ENCODE data around the gene MTM1. TPM values are rescaled to one million over a fixed set of nuclear protein-coding genes. Genes with fewer than 3 reads are reported as not detected.

Gene MTM1
- total and polyA plus RNA-seq, 9 of the 15 experiments (the other 6 are each of a cell fraction or from before 2014, with no cell fraction given), result 5.6 to 13.3 (median 9.5) TPM

DNA sequence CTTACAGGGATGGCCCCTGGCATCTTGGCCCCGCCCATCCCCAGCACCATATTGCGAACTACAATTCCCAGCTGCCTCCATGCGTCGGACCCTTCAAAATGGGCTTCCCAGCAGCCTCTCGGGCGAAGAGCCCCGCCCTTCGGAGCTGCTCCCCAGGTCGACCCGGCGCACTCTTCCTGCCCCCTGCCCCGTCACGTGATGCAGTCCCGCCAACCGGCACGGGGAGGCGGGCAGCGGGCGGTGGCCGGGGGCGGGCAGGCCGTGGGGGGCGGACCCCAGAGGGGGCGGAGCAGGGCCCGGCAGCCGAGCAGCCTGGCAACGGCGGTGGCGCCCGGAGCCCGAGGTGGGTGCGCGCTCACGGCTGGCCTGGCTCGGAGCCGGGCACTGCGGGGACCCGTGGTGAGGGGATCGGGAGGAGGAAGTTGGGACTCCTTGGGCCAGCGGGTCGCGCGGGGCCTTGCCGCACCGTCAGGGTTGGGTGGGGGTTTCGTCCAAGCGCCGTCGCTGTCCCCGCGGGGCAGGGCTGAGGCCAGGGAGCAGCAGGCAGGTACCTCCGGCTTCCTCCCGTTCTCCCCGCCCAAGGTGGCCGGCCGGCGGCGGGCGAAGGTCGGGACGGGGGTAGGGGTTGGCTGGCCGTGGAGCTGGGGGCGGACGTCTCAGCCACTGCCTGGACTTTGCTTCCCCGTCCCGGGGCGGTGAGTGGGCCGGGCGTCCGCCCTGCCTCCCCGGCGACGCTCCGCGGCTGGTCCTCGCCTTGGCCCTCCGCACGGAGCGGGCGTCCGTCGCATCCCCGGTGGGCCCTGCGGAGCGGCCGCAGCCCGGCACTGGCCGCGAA lies at the start of gene MTM1 (continued):
- TF ChIP-seq, protein P1, sequence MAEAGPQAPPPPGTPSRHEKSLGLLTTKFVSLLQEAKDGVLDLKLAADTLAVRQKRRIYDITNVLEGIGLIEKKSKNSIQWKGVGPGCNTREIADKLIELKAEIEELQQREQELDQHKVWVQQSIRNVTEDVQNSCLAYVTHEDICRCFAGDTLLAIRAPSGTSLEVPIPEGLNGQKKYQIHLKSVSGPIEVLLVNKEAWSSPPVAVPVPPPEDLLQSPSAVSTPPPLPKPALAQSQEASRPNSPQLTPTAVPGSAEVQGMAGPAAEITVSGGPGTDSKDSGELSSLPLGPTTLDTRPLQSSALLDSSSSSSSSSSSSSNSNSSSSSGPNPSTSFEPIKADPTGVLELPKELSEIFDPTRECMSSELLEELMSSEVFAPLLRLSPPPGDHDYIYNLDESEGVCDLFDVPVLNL (CRISPR knock-in tag; IDR thresholded peaks at IDR 0.05; ENCODE audit: low read depth), result no peak
- no peak; the same call in 1 of the 2 replicates for TF ChIP-seq EGR1 (conservative IDR thresholded peaks at IDR 0.05)
- TF ChIP-seq SRSF9 (IDR thresholded peaks at IDR 0.05; ENCODE audit: borderline replicate concordance, low read depth, low read length), result no peak
- TF ChIP-seq POU5F1 (IDR thresholded peaks at IDR 0.05; ENCODE audit: borderline replicate concordance, low read depth, low read length, partially characterized antibody), result no peak
- peak; percentile 73 for TF ChIP-seq NR2C1 (IDR thresholded peaks at IDR 0.05)
- TF ChIP-seq NR2C1 (tag; IDR thresholded peaks at IDR 0.05), result peak; percentile 76
- peak; percentile 48; the same call in 1 of the 2 replicates for TF ChIP-seq SUPT5H (IDR thresholded peaks at IDR 0.05)
- no peak for TF ChIP-seq NBN (IDR thresholded peaks at IDR 0.05; ENCODE audit: low read depth)
- TF ChIP-seq PTBP1 (IDR thresholded peaks at IDR 0.05; ENCODE audit: low read depth, low read length), result no peak
- no peak for TF ChIP-seq WHSC1 (IDR thresholded peaks at IDR 0.05; ENCODE audit: low read length)
- peak in 2 of 3 experiments; percentile 77 to 88 for TF ChIP-seq YY1 (IDR thresholded peaks at IDR 0.05; ENCODE audit: borderline replicate concordance in 1 of 3, control insufficient read depth in 1 of 3, extremely low read depth in 1 of 3, insufficient read depth in 3 of 3, insufficient read length in 1 of 3, insufficient replicate concordance in 2 of 3, low read depth in 1 of 3, low read length in 2 of 3)
- no peak for TF ChIP-seq XRCC5 (IDR thresholded peaks at IDR 0.05; ENCODE audit: low read depth, low read length)
- TF ChIP-seq CEBPG (CRISPR knock-in tag; IDR thresholded peaks at IDR 0.05), result no peak
- no peak for TF ChIP-seq CEBPG (tag; conservative IDR thresholded peaks at IDR 0.05 in 1 of 2, IDR thresholded peaks at IDR 0.05 in 1 of 2)
- peak; percentile 65; the same call in 1 of the 2 replicates for TF ChIP-seq ZBTB7A (IDR thresholded peaks at IDR 0.05; ENCODE audit: borderline replicate concordance, control insufficient read depth, low read depth, low read length)
- no peak for TF ChIP-seq E2F3 (CRISPR knock-in tag; IDR thresholded peaks at IDR 0.05)
- no peak for TF ChIP-seq POLR2A (conservative IDR thresholded peaks at IDR 0.05)
- TF ChIP-seq, protein P2, sequence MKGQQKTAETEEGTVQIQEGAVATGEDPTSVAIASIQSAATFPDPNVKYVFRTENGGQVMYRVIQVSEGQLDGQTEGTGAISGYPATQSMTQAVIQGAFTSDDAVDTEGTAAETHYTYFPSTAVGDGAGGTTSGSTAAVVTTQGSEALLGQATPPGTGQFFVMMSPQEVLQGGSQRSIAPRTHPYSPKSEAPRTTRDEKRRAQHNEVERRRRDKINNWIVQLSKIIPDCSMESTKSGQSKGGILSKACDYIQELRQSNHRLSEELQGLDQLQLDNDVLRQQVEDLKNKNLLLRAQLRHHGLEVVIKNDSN (CRISPR knock-in tag; IDR thresholded peaks at IDR 0.05), result peak; percentile 95
- no peak for TF ChIP-seq MEF2A (IDR thresholded peaks at IDR 0.05; ENCODE audit: control insufficient read depth, low read depth, low read length)
- no peak; the same call in 1 of the 2 replicates for TF ChIP-seq GABPB1 (CRISPR knock-in tag; IDR thresholded peaks at IDR 0.05)
- TF ChIP-seq BCOR (IDR thresholded peaks at IDR 0.05), result no peak
- TF ChIP-seq XRCC3 (IDR thresholded peaks at IDR 0.05), result no peak
- no peak for TF ChIP-seq ZNF785 (CRISPR knock-in tag; IDR thresholded peaks at IDR 0.05)
- TF ChIP-seq, protein P3, sequence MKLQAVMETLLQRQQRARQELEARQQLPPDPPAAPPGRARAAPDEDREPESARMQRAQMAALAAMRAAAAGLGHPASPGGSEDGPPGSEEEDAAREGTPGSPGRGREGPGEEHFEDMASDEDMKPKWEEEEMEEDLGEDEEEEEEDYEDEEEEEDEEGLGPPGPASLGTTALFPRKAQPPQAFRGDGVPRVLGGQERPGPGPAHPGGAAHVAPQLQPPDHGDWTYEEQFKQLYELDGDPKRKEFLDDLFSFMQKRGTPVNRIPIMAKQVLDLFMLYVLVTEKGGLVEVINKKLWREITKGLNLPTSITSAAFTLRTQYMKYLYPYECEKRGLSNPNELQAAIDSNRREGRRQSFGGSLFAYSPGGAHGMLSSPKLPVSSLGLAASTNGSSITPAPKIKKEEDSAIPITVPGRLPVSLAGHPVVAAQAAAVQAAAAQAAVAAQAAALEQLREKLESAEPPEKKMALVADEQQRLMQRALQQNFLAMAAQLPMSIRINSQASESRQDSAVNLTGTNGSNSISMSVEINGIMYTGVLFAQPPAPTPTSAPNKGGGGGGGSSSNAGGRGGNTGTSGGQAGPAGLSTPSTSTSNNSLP (IDR thresholded peaks at IDR 0.05; ENCODE audit: borderline replicate concordance, low read depth, low read length), result no peak
